ENCODE results near the gene ATOH1.

Gene ATOH1, protein sequence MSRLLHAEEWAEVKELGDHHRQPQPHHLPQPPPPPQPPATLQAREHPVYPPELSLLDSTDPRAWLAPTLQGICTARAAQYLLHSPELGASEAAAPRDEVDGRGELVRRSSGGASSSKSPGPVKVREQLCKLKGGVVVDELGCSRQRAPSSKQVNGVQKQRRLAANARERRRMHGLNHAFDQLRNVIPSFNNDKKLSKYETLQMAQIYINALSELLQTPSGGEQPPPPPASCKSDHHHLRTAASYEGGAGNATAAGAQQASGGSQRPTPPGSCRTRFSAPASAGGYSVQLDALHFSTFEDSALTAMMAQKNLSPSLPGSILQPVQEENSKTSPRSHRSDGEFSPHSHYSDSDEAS

DNA sequence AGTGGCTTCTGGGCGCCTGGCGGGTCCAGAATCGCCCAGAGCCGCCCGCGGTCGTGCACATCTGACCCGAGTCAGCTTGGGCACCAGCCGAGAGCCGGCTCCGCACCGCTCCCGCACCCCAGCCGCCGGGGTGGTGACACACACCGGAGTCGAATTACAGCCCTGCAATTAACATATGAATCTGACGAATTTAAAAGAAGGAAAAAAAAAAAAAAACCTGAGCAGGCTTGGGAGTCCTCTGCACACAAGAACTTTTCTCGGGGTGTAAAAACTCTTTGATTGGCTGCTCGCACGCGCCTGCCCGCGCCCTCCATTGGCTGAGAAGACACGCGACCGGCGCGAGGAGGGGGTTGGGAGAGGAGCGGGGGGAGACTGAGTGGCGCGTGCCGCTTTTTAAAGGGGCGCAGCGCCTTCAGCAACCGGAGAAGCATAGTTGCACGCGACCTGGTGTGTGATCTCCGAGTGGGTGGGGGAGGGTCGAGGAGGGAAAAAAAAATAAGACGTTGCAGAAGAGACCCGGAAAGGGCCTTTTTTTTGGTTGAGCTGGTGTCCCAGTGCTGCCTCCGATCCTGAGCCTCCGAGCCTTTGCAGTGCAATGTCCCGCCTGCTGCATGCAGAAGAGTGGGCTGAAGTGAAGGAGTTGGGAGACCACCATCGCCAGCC is at the start of gene ATOH1:
Gene ATOH1, plus strand, starts transcription at position 422 of the 663 bp plus-strand sequence. Its CDS starts 174 bp downstream, at position 596.
- H3K4me3 Mint-ChIP-seq = peak within 1 kb of the TSS; percentile 43
- H3K4me1 Mint-ChIP-seq = peaks cover 12% of the 10 kb centered on the region
- H3K9me3 Mint-ChIP-seq = no peaks in the 10 kb centered on the region
- no peaks in the 10 kb centered on the region for H3K36me3 Mint-ChIP-seq
- H3K27ac Mint-ChIP-seq = no peak within 1 kb of the TSS
- H3K27me3 Mint-ChIP-seq = peaks cover 52% of the 10 kb centered on the region

DNA sequence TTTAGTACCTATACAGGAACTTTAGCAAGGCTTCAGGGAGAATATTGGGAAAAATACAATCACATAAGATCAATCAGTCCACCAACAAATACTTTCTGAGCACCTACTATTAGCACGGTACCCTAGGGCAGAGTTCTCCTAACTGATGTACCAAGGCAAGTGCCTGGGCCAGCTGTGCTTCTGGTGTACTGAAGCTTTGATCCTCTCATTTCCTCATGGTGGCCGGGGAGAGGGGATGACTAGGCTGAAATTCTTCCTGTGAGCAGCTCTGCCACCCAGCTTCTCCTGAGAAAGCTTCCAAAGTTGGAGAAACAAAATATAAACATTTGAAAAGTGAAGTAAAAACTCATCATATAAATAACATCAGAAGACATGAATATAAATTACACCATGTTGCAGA is 49.3 kb upstream of the ATOH1 start:
- Mint-ChIP-seq H3K27ac (no peak overlapping the region), H3K4me1 (no peaks in the 10 kb centered on the region), H3K4me3 (no peak overlapping the region), H3K27me3 (peaks cover 4% of the 10 kb centered on the region), H3K9me3 (no peaks in the 10 kb centered on the region), H3K36me3 (no peaks in the 10 kb centered on the region)

DNA sequence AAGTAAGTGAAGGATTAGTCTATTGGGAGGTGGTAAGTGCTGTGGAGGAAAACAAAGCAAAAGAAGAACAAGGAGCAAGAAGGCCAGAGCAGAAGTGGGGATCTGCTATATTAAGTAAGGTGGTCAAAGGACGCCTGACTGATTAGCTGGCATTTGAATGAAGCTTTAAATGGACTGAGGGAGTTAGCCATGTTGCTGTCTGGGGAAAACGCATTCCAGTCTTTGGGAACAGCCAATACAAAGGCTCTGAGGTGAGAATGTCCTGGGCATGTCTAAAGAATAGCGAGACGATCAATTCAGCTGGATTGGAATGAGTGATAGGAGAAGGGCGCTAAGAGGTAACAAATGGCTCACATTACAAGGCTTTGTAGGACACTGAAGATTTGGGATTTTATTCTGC is 48.5 kb upstream of the ATOH1 start:
- H3K9me3 Mint-ChIP-seq = no peaks in the 10 kb centered on the region
- no peaks in the 10 kb centered on the region for H3K36me3 Mint-ChIP-seq
- H3K4me1 Mint-ChIP-seq = no peaks in the 10 kb centered on the region
- H3K27ac Mint-ChIP-seq = no peak overlapping the region
- peaks cover 2% of the 10 kb centered on the region for H3K27me3 Mint-ChIP-seq
- H3K4me3 Mint-ChIP-seq = no peak overlapping the region

- H3K9me3 Mint-ChIP-seq = no peaks in the 10 kb centered on the region
- H3K27ac Mint-ChIP-seq = no peak overlapping the region
- H3K36me3 Mint-ChIP-seq = no peaks in the 10 kb centered on the region
- peaks cover 2% of the 10 kb centered on the region for H3K27me3 Mint-ChIP-seq
- no peaks in the 10 kb centered on the region for H3K4me1 Mint-ChIP-seq
- H3K4me3 Mint-ChIP-seq = no peak overlapping the region
Observed at GRCh38 chr4:93781198-93781597, 47.4 kb upstream of the ATOH1 start.

DNA sequence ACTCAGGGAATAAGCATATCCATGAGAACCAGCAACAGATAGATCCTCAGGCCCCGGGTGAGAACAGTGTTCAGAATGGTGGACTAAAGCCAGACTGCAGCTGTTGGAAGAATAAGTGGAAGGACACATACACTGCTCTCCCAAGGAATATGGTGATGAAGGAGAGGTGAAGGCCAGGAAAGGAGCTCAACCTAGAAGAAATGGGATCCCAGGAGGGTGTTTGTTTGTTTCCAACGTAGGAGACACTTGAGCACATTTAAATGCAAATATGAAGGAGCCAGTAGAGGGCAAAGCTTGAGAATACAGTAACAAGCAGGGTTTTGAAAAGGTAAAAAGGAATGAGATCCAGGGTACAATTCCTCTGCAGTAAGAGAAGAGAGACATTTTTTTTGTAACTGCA is 42.4 kb upstream of the ATOH1 start:
- peaks cover 2% of the 10 kb centered on the region for H3K27me3 Mint-ChIP-seq
- no peak overlapping the region for H3K27ac Mint-ChIP-seq
- H3K4me3 Mint-ChIP-seq = no peak overlapping the region
- no peaks in the 10 kb centered on the region for H3K36me3 Mint-ChIP-seq
- no peaks in the 10 kb centered on the region for H3K4me1 Mint-ChIP-seq
- H3K9me3 Mint-ChIP-seq = no peaks in the 10 kb centered on the region

DNA sequence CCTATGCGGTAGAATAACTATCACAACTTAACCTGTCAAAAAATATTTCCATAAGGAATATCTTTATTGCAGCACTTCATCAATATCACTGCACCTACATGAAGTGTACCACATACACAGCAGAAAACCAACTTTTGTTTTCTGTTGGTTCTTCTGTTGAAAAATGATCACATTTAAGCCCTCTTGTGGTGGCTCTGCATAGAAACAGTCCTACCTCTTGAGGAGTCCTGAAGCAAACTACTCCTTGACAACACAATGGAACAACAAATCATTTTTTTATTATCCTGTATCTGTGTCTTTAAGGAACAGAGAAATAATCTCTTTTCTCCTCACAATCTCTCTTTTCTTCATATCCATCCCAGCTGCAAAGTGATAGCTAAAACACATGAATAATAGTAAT is 39.8 kb upstream of the ATOH1 start:
- H3K27ac Mint-ChIP-seq = no peak overlapping the region
- H3K4me3 Mint-ChIP-seq = no peak overlapping the region
- no peaks in the 10 kb centered on the region for H3K9me3 Mint-ChIP-seq
- peaks cover 2% of the 10 kb centered on the region for H3K27me3 Mint-ChIP-seq
- no peaks in the 10 kb centered on the region for H3K36me3 Mint-ChIP-seq
- H3K4me1 Mint-ChIP-seq = no peaks in the 10 kb centered on the region

- no peaks in the 10 kb centered on the region for H3K4me1 Mint-ChIP-seq
- H3K4me3 Mint-ChIP-seq = no peak overlapping the region
- no peak overlapping the region for H3K27ac Mint-ChIP-seq
- H3K27me3 Mint-ChIP-seq = peaks cover 4% of the 10 kb centered on the region
- H3K36me3 Mint-ChIP-seq = no peaks in the 10 kb centered on the region
- no peaks in the 10 kb centered on the region for H3K9me3 Mint-ChIP-seq
Observed at GRCh38 chr4:93791570-93792195, 36.9 kb upstream of the ATOH1 start.

- H3K4me1 Mint-ChIP-seq = no peaks in the 10 kb centered on the region
- peaks cover 4% of the 10 kb centered on the region for H3K9me3 Mint-ChIP-seq
- H3K4me3 Mint-ChIP-seq = no peak overlapping the region
- H3K27me3 Mint-ChIP-seq = no peaks in the 10 kb centered on the region
- no peaks in the 10 kb centered on the region for H3K36me3 Mint-ChIP-seq
- H3K27ac Mint-ChIP-seq = no peak overlapping the region
Observed at GRCh38 chr4:93802045-93802444, 26.5 kb upstream of the ATOH1 start.

DNA sequence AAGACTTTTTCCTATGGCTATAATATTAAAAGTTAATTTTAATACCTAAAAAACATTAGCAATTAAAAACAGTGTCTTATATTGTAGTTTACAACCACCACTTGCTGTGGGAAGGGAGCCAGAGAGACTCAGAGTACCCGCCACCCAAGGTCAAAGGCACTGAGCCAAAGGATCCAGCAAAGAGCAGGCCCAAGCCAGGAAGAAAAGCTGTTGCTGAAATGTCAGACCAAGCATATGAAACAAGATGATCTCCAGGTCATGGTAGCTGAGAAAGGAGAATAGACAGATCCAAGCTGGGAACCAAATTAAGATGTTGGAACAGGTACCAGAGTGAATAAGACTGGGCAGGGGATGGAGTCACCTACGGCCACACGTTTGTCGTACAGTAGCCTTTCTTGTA is 18.8 kb upstream of the ATOH1 start:
- H3K9me3 Mint-ChIP-seq = peaks cover 2% of the 10 kb centered on the region
- no peak overlapping the region for H3K27ac Mint-ChIP-seq
- H3K4me1 Mint-ChIP-seq = no peaks in the 10 kb centered on the region
- H3K27me3 Mint-ChIP-seq = no peaks in the 10 kb centered on the region
- H3K4me3 Mint-ChIP-seq = no peak overlapping the region
- no peaks in the 10 kb centered on the region for H3K36me3 Mint-ChIP-seq

DNA sequence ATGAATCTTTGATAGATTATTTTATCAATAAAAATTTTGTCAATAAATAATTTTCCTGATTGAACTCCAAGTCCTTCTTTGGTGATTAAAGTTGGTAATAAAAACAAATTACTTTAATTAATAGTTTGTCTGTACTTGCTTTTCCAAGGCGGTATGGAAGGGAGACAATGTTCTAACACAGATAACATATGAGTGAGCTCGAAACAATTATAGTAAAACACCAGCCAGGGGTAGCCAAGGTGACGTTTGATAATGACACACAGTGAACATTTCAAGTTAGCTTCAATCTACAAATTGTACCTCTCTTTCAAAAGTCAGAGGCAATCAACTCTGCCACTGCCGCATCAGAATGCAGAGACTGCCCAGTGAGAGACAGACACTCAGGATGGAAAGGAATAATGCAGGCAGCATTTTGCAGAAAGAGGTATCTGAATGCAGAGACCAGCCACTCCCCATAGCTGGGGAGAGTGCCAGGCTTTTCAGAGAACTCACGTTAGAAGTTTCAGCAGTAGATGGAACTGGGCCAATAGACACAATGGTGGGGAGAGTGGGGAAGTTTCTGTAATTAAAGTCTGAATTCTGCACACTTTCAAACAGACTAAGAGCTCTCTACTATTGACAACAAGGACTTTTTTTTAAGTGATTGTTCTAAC is 18.1 kb upstream of the ATOH1 start:
- Mint-ChIP-seq H3K27ac (no peak overlapping the region), H3K4me1 (no peaks in the 10 kb centered on the region), H3K4me3 (no peak overlapping the region), H3K9me3 (no peaks in the 10 kb centered on the region), H3K36me3 (no peaks in the 10 kb centered on the region), H3K27me3 (no peaks in the 10 kb centered on the region)

- no peaks in the 10 kb centered on the region for H3K4me1 Mint-ChIP-seq
- no peak overlapping the region for H3K27ac Mint-ChIP-seq
- H3K9me3 Mint-ChIP-seq = no peaks in the 10 kb centered on the region
- H3K4me3 Mint-ChIP-seq = no peak overlapping the region
- peaks cover 2% of the 10 kb centered on the region for H3K27me3 Mint-ChIP-seq
- H3K36me3 Mint-ChIP-seq = no peaks in the 10 kb centered on the region
Observed at GRCh38 chr4:93813092-93813491, 15.5 kb upstream of the ATOH1 start.

GRCh38 chr4:93814141-93814540 is 14.4 kb upstream of the ATOH1 start:
- no peaks in the 10 kb centered on the region for H3K36me3 Mint-ChIP-seq
- H3K27me3 Mint-ChIP-seq = peaks cover 4% of the 10 kb centered on the region
- H3K9me3 Mint-ChIP-seq = no peaks in the 10 kb centered on the region
- H3K4me3 Mint-ChIP-seq = no peak overlapping the region
- H3K27ac Mint-ChIP-seq = no peak overlapping the region
- H3K4me1 Mint-ChIP-seq = no peaks in the 10 kb centered on the region

GRCh38 chr4:93814722-93815121 is 13.8 kb upstream of the ATOH1 start:
- no peaks in the 10 kb centered on the region for H3K4me1 Mint-ChIP-seq

GRCh38 chr4:93825551-93826216 is 2.9 kb upstream of the ATOH1 start:
- H3K4me3 Mint-ChIP-seq = no peak overlapping the region
- H3K9me3 Mint-ChIP-seq = no peaks in the 10 kb centered on the region
- no peak overlapping the region for H3K27ac Mint-ChIP-seq
- H3K4me1 Mint-ChIP-seq = peaks cover 12% of the 10 kb centered on the region
- H3K27me3 Mint-ChIP-seq = peaks cover 31% of the 10 kb centered on the region
- no peaks in the 10 kb centered on the region for H3K36me3 Mint-ChIP-seq

More at GRCh38 chr4:93814722-93815121, 13.8 kb upstream of the ATOH1 start:
- Mint-ChIP-seq H3K36me3 (no peaks in the 10 kb centered on the region), H3K4me3 (no peak overlapping the region), H3K27ac (no peak overlapping the region), H3K9me3 (no peaks in the 10 kb centered on the region), H3K27me3 (peaks cover 4% of the 10 kb centered on the region)

GRCh38 chr4:93827272-93827947 is 1.1 kb upstream of the ATOH1 start:
- H3K27ac Mint-ChIP-seq = no peak overlapping the region
- no peaks in the 10 kb centered on the region for H3K36me3 Mint-ChIP-seq
- peaks cover 12% of the 10 kb centered on the region for H3K4me1 Mint-ChIP-seq
- H3K27me3 Mint-ChIP-seq = peaks cover 45% of the 10 kb centered on the region
- H3K4me3 Mint-ChIP-seq = no peak overlapping the region
- no peaks in the 10 kb centered on the region for H3K9me3 Mint-ChIP-seq

All from activated naive CD4-positive, alpha-beta T cell treated with anti-CD3 and anti-CD28 coated beads, Interleukin-2, amount 50 U/mL, for 24 hours (primary cell).